Neuronal stem cell (in vitro differentiated cells): ENCODE data around the gene SAMD7.

Source experiments
- DNase-seq: peaks from one replicate; pipeline ENCODE4 v3.0.0-alpha.2; 2013; ENCODE audit warnings: low spot score
- H2AFZ ChIP-seq: one replicate; pipeline ENCODE4 v1.6.1; 2013; ENCODE audit warnings: mild to moderate bottlenecking, low read length, inconsistent platforms
- H2AK5ac ChIP-seq: 2 replicates; pipeline ENCODE4 v1.6.1; 2013; ENCODE audit warnings: low read depth, mild to moderate bottlenecking, inconsistent platforms, low read length, moderate library complexity, mixed read lengths
- H2BK120ac ChIP-seq: 2 replicates; pipeline ENCODE4 v1.6.1; 2013; ENCODE audit warnings: low read depth, mild to moderate bottlenecking, inconsistent platforms, low read length, moderate library complexity, mixed read lengths
- H2BK12ac ChIP-seq: one replicate; pipeline ENCODE4 v1.6.1; 2013; ENCODE audit warnings: low read length, inconsistent platforms
- H2BK15ac ChIP-seq: 2 replicates; pipeline ENCODE4 v1.6.1; 2013; ENCODE audit warnings: mild to moderate bottlenecking, low read length, inconsistent platforms, mixed read lengths
- H2BK5ac ChIP-seq: one replicate; pipeline ENCODE4 v1.6.1; 2013; ENCODE audit warnings: inconsistent platforms, mild to moderate bottlenecking, low read length, moderate library complexity
- H3K14ac ChIP-seq: one replicate; pipeline ENCODE4 v1.6.1; 2013; ENCODE audit warnings: low read length, inconsistent platforms
- H3K18ac ChIP-seq: 2 replicates; pipeline ENCODE4 v1.6.1; 2013; ENCODE audit warnings: low read length, inconsistent platforms
- H3K23ac ChIP-seq: 2 replicates; pipeline ENCODE4 v1.6.1; 2013; ENCODE audit warnings: low read depth, mild to moderate bottlenecking, mixed read lengths, low read length, inconsistent platforms; ENCODE audit not compliant: poor library complexity
- H3K27ac ChIP-seq: replicated peaks from 3 replicates; pipeline ENCODE4 v1.5.1; 2013; ENCODE audit warnings: low read length, inconsistent platforms
- H3K27me3 ChIP-seq, 3 experiments: 2 replicates each; pipeline ENCODE4 v1.6.1; 2013; ENCODE audit warnings: low read length in 3 of 3, mild to moderate bottlenecking in 2 of 3, inconsistent platforms in 1 of 3, low read depth in 1 of 3, mixed read lengths in 1 of 3, moderate library complexity in 1 of 3; ENCODE audit not compliant: control insufficient read depth in 3 of 3, insufficient read depth in 3 of 3
- H3K36me3 ChIP-seq, 2 donors: replicated peaks in 1 of 2; 2 replicates each; pipeline ENCODE4 v1.6.1; 2013; ENCODE audit warnings: low read length in 2 of 2; ENCODE audit not compliant: control insufficient read depth in 2 of 2, insufficient read depth in 2 of 2
- H3K4ac ChIP-seq: 2 replicates; pipeline ENCODE4 v1.6.1; 2013; ENCODE audit warnings: inconsistent platforms, mild to moderate bottlenecking, low read length, moderate library complexity
- H3K4me1 ChIP-seq, 2 donors: 1 replicate in 1 of 2; 2 replicates in 1 of 2; pipeline ENCODE4 v1.6.1; 2013; ENCODE audit warnings: low read length in 2 of 2, low read depth in 1 of 2; ENCODE audit not compliant: control insufficient read depth in 2 of 2, insufficient read depth in 1 of 2
- H3K4me2 ChIP-seq: one replicate; pipeline ENCODE4 v1.6.1; 2013; ENCODE audit warnings: mild to moderate bottlenecking, low read length, inconsistent platforms; ENCODE audit not compliant: insufficient read depth, poor library complexity, severe bottlenecking
- H3K4me3 ChIP-seq, 2 donors: 2 replicates each; pipeline ENCODE4 v1.5.1; 2013; ENCODE audit warnings: low read length in 2 of 2, mild to moderate bottlenecking in 2 of 2, inconsistent platforms in 1 of 2, moderate library complexity in 1 of 2
- H3K79me1 ChIP-seq: one replicate; pipeline ENCODE4 v1.6.1; 2013; ENCODE audit warnings: low read depth, mild to moderate bottlenecking, inconsistent platforms, low read length, moderate library complexity
- H3K9ac ChIP-seq: one replicate; pipeline ENCODE4 v1.6.1; 2013; ENCODE audit warnings: mild to moderate bottlenecking, low read depth, low read length, inconsistent platforms; ENCODE audit not compliant: poor library complexity
- H3K9me3 ChIP-seq, 2 donors: replicated peaks in 1 of 2; 2 replicates each; pipeline versions ENCODE3 to v1.6.1; 2013; ENCODE audit warnings: low read length in 2 of 2, mild to moderate bottlenecking in 2 of 2, inconsistent platforms in 1 of 2, low read depth in 1 of 2, mixed read lengths in 1 of 2, moderate library complexity in 1 of 2; ENCODE audit not compliant: control insufficient read depth in 2 of 2, insufficient read depth in 1 of 2
- H4K8ac ChIP-seq: one replicate; pipeline ENCODE4 v1.6.1; 2013; ENCODE audit warnings: low read depth, mild to moderate bottlenecking, inconsistent platforms, low read length, moderate library complexity
- H4K91ac ChIP-seq: one replicate; pipeline ENCODE4 v1.6.1; 2013; ENCODE audit warnings: low read length, low read depth, mild to moderate bottlenecking, inconsistent platforms; ENCODE audit not compliant: poor library complexity
- WGBS, 2 donors: extraction: QIAGEN DNeasy Blood & Tissue Kit; methylation state at CpG; one replicate each; pipeline ENCODE4 v1.1.7; 2013; ENCODE audit warnings: missing lambda C conversion rate in 2 of 2, mixed read lengths in 1 of 2; ENCODE audit not compliant: insufficient read length in 2 of 2, insufficient replicate concordance in 1 of 2; ENCODE audit errors: extremely low coverage in 2 of 2; 5-methylcytosine and 5-hydroxymethylcytosine counted together

The SAMD7 gene

GRCh38 chr3:169907944-169908343 lies 3.4 kb upstream of the SAMD7 start:
- no peak overlapping the region for H2BK15ac ChIP-seq
- H3K27me3 ChIP-seq = peaks cover 0 to 5% (median 0%) of the 10 kb centered on the region in 3 experiments
- DNase-seq = no peak

GRCh38 chr3:169913323-169913722 lies 2.0 kb downstream of the SAMD7 start:
- DNase-seq = no peak
- H2BK5ac ChIP-seq = no peak overlapping the region
- H3K9ac ChIP-seq = no peak overlapping the region
- H2BK120ac ChIP-seq = no peak overlapping the region
- no peaks in the 10 kb centered on the region for H3K9me3 ChIP-seq
- H3K23ac ChIP-seq = no peak overlapping the region
- no peak overlapping the region for H3K4ac ChIP-seq
- H3K27ac ChIP-seq = no peak overlapping the region
- H3K4me3 ChIP-seq = no peak overlapping the region
- H2BK12ac ChIP-seq = no peak overlapping the region
- H3K79me1 ChIP-seq = no peaks in the 10 kb centered on the region
- no peaks in the 10 kb centered on the region for H3K36me3 ChIP-seq
- H2AFZ ChIP-seq = no peak overlapping the region
- no peaks in the 10 kb centered on the region for H3K4me1 ChIP-seq
- no peak overlapping the region for H3K4me2 ChIP-seq
- H2BK15ac ChIP-seq = no peak overlapping the region
- WGBS, 2 donors = no CpG with 5 or more reads among the region's 3 CpGs
- no peak overlapping the region for H2AK5ac ChIP-seq
- no peak overlapping the region for H3K14ac ChIP-seq
- peaks cover 0 to 4% (median 0%) of the 10 kb centered on the region in 3 experiments for H3K27me3 ChIP-seq
- no peak overlapping the region for H4K91ac ChIP-seq
- no peak overlapping the region for H4K8ac ChIP-seq
- H3K18ac ChIP-seq = no peak overlapping the region

More at GRCh38 chr3:169907944-169908343, 3.4 kb upstream of the SAMD7 start:
- H3K36me3 ChIP-seq = no peaks in the 10 kb centered on the region
- no peak overlapping the region for H3K4me2 ChIP-seq
- no peak overlapping the region for H2AFZ ChIP-seq
- no peak overlapping the region for H3K23ac ChIP-seq
- H2BK5ac ChIP-seq = no peak overlapping the region
- no peak overlapping the region for H3K14ac ChIP-seq
- no peaks in the 10 kb centered on the region for H3K4me1 ChIP-seq
- no peak overlapping the region for H3K4ac ChIP-seq
- H3K79me1 ChIP-seq = no peaks in the 10 kb centered on the region
- H2BK12ac ChIP-seq = no peak overlapping the region
- no peak overlapping the region for H2BK120ac ChIP-seq
- H2AK5ac ChIP-seq = no peak overlapping the region
- WGBS, 2 donors = no CpG with 5 or more reads among the region's 4 CpGs
- no peak overlapping the region for H3K18ac ChIP-seq
- H3K27ac ChIP-seq = no peak overlapping the region
- no peak overlapping the region for H4K8ac ChIP-seq
- H3K9me3 ChIP-seq = no peaks in the 10 kb centered on the region
- no peak overlapping the region for H3K9ac ChIP-seq
- H4K91ac ChIP-seq = no peak overlapping the region
- H3K4me3 ChIP-seq = no peak overlapping the region

- no peak overlapping the region for H3K14ac ChIP-seq
- H2BK15ac ChIP-seq = no peak overlapping the region
- H3K4me1 ChIP-seq = no peaks in the 10 kb centered on the region
- H2AK5ac ChIP-seq = no peak overlapping the region
- no peaks in the 10 kb centered on the region for H3K36me3 ChIP-seq
- H3K9me3 ChIP-seq = no peaks in the 10 kb centered on the region
- H2AFZ ChIP-seq = no peak overlapping the region
- H2BK12ac ChIP-seq = no peak overlapping the region
- H4K8ac ChIP-seq = no peak overlapping the region
- no peak overlapping the region for H3K4ac ChIP-seq
- no peak overlapping the region for H2BK120ac ChIP-seq
- no peak overlapping the region for H2BK5ac ChIP-seq
- H3K4me2 ChIP-seq = no peak overlapping the region
- H3K4me3 ChIP-seq = no peak overlapping the region
- no peak for DNase-seq
- no CpG with 5 or more reads among the region's 2 CpGs for WGBS, 2 donors
- H3K79me1 ChIP-seq = no peaks in the 10 kb centered on the region
- H3K23ac ChIP-seq = no peak overlapping the region
- peaks cover 0 to 4% (median 0%) of the 10 kb centered on the region in 3 experiments for H3K27me3 ChIP-seq
- no peak overlapping the region for H3K27ac ChIP-seq
- no peak overlapping the region for H3K9ac ChIP-seq
- H3K18ac ChIP-seq = no peak overlapping the region
- no peak overlapping the region for H4K91ac ChIP-seq
Observed at GRCh38 chr3:169914321-169914720, 2.9 kb downstream of the SAMD7 start.

- H3K4ac ChIP-seq = no peak overlapping the region
- no peak overlapping the region for H3K4me3 ChIP-seq
- no peak overlapping the region for H3K27ac ChIP-seq
- no peaks in the 10 kb centered on the region for H3K4me1 ChIP-seq
- H2BK5ac ChIP-seq = no peak overlapping the region
- H3K9me3 ChIP-seq = no peaks in the 10 kb centered on the region
- H4K91ac ChIP-seq = no peak overlapping the region
- no peak overlapping the region for H2BK120ac ChIP-seq
- H2AFZ ChIP-seq = no peak overlapping the region
- H3K18ac ChIP-seq = no peak overlapping the region
- no peak overlapping the region for H4K8ac ChIP-seq
- no peaks in the 10 kb centered on the region for H3K36me3 ChIP-seq
- no peaks in the 10 kb centered on the region for H3K27me3 ChIP-seq
- H3K23ac ChIP-seq = no peak overlapping the region
- H3K79me1 ChIP-seq = no peaks in the 10 kb centered on the region
- no peak overlapping the region for H2BK12ac ChIP-seq
- no CpG with 5 or more reads among the region's 8 CpGs for WGBS, 2 donors
- no peak overlapping the region for H3K14ac ChIP-seq
- H3K9ac ChIP-seq = no peak overlapping the region
- H2AK5ac ChIP-seq = no peak overlapping the region
- H3K4me2 ChIP-seq = no peak overlapping the region
- H2BK15ac ChIP-seq = no peak overlapping the region
- DNase-seq = no peak
Observed at GRCh38 chr3:169923189-169923588, 11.8 kb downstream of the SAMD7 start.
